Subcutaneous adipose tissue (tissue), 4 donors: ENCODE data around the gene STYXL1. TPM values are rescaled to one million over a fixed set of nuclear protein-coding genes. Genes with fewer than 3 reads are reported as not detected.

ENCODE experiments used
- CTCF ChIP-seq: fragments of 450-650 bp; IDR thresholded peaks from one replicate; pipeline ENCODE4 v1.5.1; 2016; ENCODE audit warnings: low read depth, mild to moderate bottlenecking, control low read depth, antibody characterized with exemption, moderate library complexity
- small RNA-seq: library from RNA; depleted of rRNA; stranded (forward); fragments of <200 nt; gene quantifications from one replicate; pipeline ENCODE3, GENCODE V24; 2016
- total RNA-seq, 4 donors: library from RNA; depleted of rRNA; stranded (reverse); fragments of >200 nt; gene quantifications; one replicate each; pipeline ENCODE4 v1.1.0, GENCODE V29; 2016

The STYXL1 gene
- total RNA-seq, 4 donors from 2014 or later: 14.8 to 37.1 (median 26.0) TPM

- no peak for TF ChIP-seq CTCF
Measured at GRCh38 chr7:75955331-75955955, 92.4 kb downstream of the STYXL1 start.

GRCh38 chr7:75953931-75954330 is 93.9 kb downstream of the STYXL1 start:
- TF ChIP-seq CTCF: no peak

GRCh38 chr7:75953431-75953830 is 94.4 kb downstream of the STYXL1 start:
- TF ChIP-seq CTCF: no peak

GRCh38 chr7:75951506-75951905 is 96.3 kb downstream of the STYXL1 start:
- no peak for TF ChIP-seq CTCF

- no peak for TF ChIP-seq CTCF
Measured at GRCh38 chr7:75950111-75950681, 97.6 kb downstream of the STYXL1 start.

- TF ChIP-seq CTCF: no peak
Measured at GRCh38 chr7:75948179-75948578, 99.6 kb downstream of the STYXL1 start.

Small RNAs within 50 kb of the gene (small RNA-seq; reads per million reads assigned to genes)
- gene RNU6-863P: not detected

Other genes with a start within 250 kb of the STYXL1 start
- gene CCL24, start 234.2 kb downstream of the STYXL1 start, total RNA-seq: 1 to 10 TPM in 2 of 4 donors, not detected in 2; 2.2 to 9.3 TPM
- gene RHBDD2, start 169.0 kb downstream of the STYXL1 start, total RNA-seq: 10 to 100 TPM; 20.5 to 36.7 (median 26.2) TPM
- gene POR, start 132.8 kb downstream of the STYXL1 start, total RNA-seq: 100 to 1,000 TPM in 1 of 4 donors, 10 to 100 TPM in 3; 72.2 to 107 (median 79.5) TPM
- 100 to 1,000 TPM in 1 of 4 donors, 10 to 100 TPM in 3; 55.2 to 113 (median 79.0) TPM for gene TMEM120A, start 53.4 kb downstream of the STYXL1 start, total RNA-seq
- gene MDH2, start 106 bp upstream of the STYXL1 start, total RNA-seq: 10 to 100 TPM; 45.0 to 97.2 (median 63.6) TPM
- gene SRRM3, start 153.9 kb upstream of the STYXL1 start, total RNA-seq: 1 to 10 TPM; 1.8 to 2.6 (median 2.1) TPM